HG02642 (cell line): Measurements from ENCODE around the gene RAI14.
"Not testable (repeated sequence)": the region's sequence is repeated elsewhere in the genome, so short reads cannot be mapped to it uniquely, and the experiment has no call there.

Source experiments
- ATAC-seq: cut with Tn5 transposase; IDR thresholded peaks from one replicate; pipeline ENCODE4 v1.9.1; 2021; ENCODE audit warnings: mild to moderate bottlenecking; ENCODE audit not compliant: unreplicated experiment, poor library complexity

RAI14 gene

DNA sequence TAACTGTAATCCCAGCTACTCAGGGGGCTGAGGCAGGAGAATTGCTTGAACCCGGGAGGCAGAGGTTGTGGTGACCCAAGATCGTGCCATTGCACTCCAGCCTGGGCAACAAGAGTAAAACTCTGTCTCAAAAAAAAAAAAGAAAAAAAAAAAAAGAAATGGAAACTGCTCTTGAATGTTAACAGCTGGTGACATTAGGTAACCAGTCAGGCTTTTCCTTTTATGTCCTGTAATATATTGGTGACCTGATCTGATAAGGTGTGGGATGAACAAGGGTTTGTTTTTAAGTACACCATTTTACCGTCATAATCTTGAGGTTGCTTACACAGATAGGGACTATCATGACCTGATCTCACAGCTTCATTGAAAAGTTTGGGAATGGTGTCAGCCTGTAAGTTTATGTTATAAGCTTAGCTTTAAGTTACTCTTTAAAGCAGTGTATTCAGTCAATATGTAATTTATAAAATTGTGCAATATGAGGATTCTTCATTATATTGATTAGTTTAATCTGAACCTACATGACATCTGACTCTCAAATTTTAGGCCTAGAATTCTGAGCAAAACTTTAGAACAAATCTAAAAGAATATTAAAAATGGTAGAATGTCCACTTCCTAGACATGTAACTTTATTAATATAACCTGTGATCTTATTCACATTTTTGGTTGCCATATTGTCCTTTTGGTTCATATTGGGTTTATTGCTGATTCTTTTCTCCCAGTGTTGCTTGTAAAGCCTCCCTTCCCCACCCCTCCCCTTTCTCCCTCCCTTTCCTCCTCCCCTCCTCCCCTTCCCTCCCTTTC, 41.4 kb downstream of the RAI14 start:
- no peak for ATAC-seq

DNA sequence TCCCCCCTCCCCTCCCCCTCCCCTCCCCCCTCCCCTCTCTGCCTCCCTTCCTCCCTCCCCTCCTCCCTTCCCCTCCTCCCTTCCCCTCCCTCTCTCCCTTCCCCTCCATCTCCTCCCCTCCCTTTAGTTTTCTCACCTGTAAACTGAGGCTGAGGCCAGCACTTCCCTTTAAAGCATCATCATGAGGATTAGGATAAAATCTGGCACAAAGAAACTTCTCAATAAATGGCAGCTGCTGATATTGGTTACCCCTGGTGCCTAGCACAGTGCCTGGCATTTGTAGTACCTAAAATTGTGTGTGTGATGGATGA, 41.9 kb downstream of the RAI14 start:
- ATAC-seq, result no peak

DNA sequence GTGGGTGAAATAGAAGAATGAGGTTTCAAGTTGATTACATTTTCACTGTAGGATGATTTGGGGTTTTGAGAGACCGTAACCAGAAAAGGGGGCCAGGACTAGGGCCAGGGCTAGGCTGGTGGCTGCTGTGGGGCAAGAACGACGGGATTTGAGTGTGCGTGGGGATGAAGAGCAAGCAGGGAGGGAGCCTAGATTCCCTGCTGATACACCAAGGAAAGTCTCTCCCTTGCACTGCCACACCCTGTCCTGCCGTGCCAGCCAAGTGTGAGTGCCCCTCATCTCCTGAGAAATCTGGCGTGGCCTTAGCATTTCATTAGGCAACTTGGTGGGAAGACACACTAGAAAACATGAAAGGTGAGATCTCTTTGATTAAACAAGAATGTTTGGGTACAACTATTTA, 42.6 kb downstream of the RAI14 start:
- no peak for ATAC-seq

DNA sequence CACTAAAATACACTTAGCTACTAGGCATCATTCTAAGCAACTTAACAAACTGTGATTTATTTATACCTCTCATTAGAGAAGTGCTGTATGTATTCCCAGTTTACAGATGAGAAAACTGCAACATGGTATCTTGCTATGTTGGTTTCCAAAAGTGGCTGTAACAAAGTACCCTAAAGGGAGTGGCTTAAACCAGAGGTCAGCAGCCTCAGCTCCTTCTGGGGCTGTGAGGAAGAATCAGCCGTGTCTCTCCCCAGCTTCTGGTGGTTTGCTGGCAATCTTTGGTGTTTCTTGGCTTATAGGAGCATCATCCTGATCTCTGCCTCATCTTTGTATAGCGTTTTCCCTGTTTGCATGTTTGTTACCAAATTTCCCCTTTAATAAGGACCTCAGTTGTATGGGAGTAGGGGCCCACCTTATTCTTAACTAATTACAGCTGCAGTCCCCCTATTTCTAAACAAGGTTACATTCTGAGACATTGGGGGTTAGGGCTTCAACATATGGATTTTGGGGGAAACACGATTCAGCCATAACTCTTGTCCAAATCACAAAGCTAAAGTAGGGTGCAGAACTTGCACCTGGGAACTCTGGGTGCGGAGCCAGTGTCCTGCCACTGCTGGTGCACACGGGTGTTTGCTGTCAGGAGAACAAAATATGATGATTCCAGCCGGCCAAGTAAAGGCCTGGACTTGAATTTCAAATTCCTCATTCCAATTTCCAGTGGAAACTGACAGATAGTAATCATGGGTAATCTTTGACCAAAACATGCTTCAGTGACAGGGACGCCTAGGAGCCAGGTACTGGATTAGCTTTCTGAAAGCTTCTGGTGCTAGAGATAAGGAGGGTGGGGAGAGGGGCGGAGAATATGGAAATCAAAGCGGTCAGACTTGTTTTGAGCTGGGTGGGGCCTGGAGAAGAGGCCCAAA, 43.3 kb downstream of the RAI14 start:
- ATAC-seq, result no peak

DNA sequence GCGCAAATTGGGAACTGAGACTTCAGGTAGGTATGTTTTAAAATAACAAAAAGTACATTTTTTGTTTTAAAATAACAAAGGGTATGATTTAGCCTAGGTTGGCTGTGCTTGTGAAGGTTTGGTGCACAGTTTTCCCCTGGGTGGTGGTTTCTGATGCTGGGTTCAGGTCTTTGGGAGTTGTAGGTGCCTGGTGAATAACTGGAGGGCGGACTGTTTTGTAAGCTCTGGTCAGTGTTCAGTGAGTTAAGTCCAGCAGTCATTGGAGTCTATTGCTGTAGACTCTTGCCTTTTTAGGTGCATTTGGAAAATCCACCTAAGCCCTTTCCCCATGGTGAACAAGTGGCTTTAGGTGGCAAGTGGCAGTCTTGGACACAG, 43.9 kb downstream of the RAI14 start:
- ATAC-seq, result no peak

DNA sequence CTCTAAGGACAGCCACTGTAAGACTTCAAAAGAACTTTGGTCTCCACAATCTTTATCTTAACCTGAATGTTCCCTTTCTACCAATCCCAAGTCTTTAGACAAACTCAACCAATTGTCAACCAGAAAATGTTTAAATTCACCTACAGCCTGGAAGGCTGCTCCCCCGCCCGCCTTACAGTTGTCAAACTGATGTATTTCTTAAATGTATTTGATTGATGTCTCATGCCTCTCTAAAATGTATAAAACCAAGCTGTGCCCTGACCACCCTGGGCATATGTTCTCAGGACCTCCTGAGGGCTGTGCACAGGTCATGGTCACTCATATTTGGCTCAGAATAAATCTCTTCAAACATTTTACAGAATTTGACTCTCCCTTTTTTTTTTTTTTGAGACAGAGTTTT, 45.3 kb downstream of the RAI14 start:
- ATAC-seq, result not testable (repeated sequence)

DNA sequence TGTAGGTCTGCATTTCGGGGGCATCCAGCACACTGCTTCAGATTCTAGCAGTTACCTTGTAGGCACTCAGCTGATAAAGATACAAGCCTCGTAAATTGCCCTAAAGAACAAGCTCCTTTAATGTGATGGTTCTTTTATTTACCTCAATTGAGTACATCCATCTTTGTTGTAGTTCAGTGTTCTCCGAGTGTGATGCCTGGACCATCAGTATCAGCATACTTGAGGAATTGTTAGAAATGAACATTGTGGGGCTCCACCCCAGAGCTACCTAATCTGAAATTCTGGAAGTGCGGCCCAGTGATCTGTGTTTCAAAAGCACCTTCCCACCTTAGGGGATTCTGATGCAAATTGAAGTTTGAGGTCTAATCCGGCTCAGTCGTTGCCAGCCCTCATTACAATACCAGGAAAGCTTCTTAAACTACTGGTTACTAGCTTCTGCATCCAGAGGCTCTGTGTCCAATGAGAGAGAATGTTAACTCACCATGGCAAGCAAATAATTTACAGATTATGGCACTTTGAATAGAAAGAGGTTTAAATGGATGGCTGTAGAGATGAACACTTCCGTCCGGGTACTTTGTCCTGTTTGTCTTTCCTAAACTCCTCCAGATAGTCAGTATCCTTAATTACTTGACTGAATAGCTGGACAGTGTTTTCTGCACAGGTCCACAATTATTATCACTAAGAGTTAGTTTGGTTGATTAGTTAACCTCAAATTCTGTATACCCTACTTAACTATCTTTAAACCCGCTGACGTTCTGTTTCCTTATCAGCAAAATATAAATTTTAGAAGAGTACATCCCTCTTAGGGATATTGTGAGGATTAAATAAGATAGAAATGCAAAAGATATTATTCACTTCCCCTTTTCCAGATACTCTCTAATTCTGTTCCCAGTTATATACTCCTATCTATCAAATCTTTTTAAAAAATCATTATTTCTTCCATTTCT, 47.9 kb downstream of the RAI14 start:
- ATAC-seq, result no peak

DNA sequence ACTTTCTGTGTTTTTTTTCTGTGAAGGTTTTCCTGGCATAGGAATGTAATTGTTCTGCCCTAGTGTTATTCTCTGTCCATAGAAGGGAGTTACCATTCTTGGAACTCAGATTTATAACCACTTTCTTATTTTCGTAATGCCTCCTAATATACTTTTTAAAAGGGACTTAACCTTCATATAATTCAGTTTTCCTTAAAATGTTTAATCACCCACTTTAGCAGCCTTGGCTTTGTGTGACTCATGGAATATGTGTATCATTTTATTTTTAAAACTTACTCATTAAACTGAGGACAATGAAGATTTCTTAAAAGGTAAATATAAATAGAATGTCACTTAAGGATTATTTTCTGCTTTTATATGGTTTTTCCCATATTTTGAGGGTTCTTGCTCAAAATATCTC, 50.0 kb downstream of the RAI14 start:
- ATAC-seq, result no peak

DNA sequence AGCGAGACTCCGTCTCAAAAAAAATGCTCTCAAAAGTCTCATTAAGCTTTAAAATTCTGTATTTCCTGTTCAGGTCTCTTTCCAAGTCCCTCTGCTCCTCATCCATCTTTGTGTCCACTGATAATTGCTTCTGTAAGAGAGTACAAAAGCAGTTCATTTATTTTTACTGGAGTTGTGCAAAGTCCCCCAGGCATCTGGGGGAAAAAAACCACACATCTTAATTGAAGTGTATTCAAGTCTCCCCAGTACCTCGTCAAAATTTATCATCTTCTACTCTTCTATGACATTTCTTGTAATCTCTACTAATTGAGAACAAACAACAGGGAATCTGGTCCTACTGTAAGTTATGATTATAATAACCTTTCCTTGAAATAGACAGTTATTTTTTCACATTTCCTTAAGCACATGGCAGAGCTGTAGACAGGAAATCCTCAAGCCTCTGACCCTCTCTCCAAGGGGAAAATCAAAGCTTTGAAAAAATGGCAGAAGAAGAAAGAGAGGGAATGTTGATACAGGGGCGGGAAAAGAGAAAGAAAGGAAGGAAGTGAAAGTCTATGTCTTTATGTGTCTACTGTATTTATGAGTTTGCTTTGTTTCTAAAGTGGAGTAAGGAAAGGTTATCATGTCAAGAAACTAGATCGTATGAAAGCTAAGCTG, 51.5 kb downstream of the RAI14 start:
- ATAC-seq, result no peak

DNA sequence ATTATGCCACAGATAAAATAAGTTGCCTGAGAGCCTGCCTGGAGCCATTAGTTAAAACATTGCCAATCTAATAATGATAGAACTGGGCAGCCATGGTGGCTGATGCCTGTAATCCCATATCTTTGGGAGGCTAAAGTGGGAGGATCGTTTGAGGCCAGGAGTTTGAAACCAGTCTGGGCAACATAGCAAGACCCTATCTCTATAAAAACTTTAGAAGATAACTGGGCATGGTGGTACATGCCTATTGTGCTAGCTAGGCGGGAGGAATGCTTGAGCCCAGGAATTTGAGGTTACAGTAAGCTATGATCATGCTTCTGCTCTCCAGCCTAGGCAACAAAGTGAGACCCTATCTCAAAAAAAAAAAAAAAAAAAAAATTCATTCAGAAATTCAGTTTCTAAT, 52.6 kb downstream of the RAI14 start:
- ATAC-seq, result no peak

DNA sequence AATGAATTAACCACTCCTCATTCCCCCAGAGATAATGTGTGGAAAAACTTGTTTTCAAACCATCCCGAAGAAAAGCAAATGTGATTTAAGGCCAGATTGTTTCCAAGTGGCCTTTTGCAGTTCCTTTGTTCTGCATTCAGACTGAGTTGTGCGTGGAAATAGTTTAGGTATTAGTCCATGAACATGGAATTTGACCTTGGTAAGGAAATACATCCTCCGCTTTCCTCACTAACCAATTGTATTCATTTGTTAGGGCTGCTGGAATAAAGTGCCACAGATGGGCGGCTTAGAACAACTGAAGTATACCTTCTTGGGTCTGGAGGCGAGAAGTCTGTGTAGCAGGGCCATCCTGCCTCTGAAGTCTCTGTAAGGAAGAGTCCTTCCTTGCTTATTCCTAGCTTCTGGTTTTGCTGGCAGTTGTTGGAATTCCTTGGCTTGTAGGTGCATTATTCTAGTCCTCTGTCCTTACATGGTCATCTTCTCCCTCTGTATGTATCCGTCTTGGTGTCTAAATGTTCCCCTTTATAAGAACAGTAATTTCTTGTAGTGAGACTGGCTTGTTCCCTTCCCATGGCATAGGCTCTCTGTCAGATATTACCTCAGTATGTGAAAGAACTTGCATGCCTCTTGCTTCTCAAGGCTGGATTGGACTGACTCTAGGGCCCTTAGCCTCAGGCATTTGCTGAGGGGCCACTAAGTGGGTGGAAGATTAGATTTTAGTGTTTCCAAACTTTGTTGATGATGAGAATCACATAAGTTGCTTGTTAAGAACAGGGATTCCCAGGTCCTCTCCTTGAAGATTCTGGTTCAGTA, 53.9 kb downstream of the RAI14 start:
- ATAC-seq, result no peak

DNA sequence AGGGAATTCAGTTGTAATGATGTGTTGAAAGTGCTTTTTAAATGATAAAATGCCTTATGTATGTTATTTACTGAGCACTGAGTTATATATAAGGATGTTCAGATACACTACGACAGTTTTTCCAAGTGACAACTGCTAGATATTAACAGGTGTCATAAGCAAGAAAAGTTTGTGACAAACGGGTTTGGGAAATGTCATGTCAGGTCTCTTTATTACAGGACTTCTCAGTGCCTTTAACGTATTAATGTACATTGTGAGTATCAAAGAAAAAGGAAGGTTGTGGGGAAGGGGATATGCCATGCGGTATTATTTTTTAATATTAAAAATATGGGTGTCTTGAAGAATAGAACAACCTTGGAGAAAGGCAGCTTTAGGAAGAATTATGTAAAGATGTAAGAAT, 56.4 kb downstream of the RAI14 start:
- no peak for ATAC-seq

DNA sequence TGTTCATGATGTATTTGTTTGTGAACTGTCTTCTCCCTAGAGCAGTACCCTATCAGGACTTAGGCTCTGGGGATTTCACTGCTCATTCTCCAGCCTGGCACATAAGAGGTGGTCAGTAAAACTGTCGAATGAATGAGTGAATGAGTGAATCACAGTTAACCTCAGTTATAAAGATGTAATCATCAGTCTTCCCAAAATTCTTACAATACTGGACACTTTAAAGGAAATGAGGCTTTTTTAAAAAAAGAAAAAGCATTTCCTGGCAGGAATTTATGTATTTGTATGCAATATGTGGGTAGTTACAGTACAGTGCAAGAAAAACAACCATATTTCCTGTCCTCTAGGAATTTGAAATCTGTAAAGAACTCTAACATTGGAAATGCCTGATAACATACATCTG, 59.6 kb downstream of the RAI14 start:
- no peak for ATAC-seq

DNA sequence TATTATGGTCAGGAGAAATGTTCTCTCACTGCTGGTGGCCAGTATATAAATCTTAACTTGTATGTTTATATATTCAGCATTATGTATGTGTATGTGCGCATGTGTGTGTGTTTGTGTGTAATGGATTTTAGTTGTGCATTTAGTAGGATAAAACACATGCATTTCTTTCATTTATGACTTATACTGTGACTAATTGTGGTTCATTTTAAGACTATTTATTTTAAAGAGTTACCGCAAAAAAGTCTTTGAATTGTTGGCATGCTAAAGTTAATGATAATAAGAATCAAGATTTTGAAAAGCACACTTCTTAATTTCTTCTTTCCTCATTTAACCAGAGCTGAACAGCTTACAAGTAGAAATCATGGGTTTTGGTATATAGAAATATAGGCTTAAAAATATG, 60.9 kb downstream of the RAI14 start:
- ATAC-seq, result no peak

DNA sequence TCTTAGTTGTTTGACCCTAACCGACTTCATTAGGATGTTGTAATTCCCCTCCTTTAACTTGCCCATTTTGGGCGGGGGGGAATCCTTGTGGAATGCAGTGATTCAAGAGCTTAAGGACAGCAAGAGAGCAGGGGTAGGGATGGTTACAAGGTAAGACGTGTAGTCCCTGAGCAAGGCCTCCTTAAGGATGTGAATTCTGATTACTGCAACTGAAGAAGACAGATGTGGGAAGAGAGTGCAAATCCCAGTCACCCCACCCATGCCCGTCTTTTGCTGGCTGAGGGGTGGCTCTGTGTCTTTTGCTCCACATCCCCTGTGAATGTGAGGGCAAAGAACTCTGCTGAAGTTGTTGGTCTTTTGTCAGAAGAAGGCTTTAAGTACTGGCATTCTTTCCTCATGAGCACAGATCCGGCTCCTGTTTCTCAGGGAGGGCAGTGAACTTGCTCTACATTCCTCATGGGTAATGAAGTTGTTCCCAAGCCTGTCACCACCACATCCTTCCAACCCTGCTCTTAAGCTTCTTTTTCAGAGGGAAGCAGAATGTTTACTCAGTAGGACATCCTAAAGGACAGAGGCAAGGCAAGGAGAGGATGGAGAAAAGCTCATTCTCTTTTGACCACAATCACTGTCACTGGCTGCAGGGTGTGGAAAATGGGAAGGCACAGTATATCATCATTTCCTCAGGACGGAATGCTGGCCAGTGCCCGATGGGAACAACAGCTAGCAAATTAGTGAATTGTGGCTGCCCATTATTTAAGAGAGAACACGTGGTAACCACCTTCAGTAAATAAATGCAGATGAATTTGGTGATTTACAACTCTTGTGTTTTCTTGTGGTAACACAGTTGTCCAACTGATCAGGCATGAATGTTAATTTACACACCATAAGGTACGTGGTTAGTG, 61.5 kb downstream of the RAI14 start:
- no peak for ATAC-seq

DNA sequence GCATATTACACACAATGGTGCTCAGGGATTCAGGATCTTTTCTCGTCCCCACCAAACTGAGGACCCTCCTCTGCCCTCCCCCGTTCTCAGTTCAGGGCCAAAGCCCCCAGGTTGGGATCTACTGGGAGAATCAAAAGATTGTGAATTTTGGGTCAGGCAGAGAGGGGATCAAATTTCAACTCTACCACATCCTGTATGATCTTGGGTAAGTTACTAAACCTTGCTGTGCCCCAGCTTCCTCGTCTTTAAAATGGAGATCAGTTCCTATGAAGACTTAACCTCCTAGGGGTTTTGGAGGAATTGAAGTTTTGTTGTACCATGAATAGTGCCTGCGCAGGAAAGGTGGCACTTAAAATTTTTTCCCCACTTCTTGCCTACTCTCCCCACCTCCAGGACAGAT, 62.4 kb downstream of the RAI14 start:
- no peak for ATAC-seq

DNA sequence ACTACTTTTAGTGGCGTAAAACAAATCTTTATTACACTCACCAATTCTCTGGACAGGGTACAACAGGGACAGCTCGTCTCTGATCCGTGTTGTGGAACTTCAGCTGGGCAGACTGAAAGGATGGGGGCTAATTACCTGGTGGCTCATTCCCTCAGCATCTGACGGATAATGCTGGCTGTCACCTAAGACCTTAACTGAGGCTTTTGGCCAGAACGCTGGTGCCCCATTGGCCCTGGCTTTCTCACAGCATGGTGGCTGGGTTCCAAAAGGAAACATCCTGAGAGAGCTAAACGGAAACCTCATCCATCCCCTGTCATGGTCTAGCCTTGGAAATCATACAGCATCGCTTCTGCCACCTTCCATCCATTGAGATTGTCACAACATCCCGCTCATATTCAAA, 62.9 kb downstream of the RAI14 start:
- ATAC-seq, result no peak

DNA sequence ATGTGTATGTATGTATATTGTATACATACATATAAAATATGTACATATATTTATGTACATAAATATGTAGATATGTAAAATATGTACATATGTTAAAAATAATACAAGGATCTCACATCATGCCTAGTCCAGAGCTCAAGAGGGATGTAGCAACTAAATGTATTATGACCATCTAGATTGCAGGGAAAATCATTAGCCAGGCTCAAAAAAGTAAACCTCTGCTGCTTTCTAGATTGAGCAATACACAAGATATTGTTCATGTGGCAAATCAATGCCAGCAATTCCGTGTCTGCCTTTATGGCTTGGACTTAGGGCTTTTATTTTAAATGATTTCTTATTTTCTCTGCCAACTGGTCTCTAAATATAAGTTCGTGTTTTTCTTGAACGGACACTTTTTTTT, 65.2 kb downstream of the RAI14 start:
- ATAC-seq, result no peak
